BE2C (cell line): ENCODE measurements around the gene PCSK2.

Experiments used
- DNase-seq: peaks from one replicate; pipeline ENCODE4 v3.0.0-alpha.2; 2020
- H3K27me3 ChIP-seq: fragments of 250-450 bp; sonication (Bioruptor Pico); 2 replicates; pipeline ENCODE4 v1.5.1; 2020; ENCODE audit warnings: mild to moderate bottlenecking
- H3K36me3 ChIP-seq: fragments of 250-450 bp; sonication (Bioruptor Pico); 2 replicates; pipeline ENCODE4 v1.5.1; 2020; ENCODE audit warnings: mild to moderate bottlenecking
- H3K4me1 ChIP-seq: fragments of 250-450 bp; sonication (Bioruptor Pico); 2 replicates; pipeline ENCODE4 v1.5.1; 2020
- H3K4me3 ChIP-seq: 2 replicates; pipeline ENCODE4 v1.5.1; 2011; ENCODE audit warnings: low read depth, low read length
- H3K9me3 ChIP-seq: fragments of 250-450 bp; sonication (Bioruptor Pico); 2 replicates; pipeline ENCODE4 v1.5.1; 2020
- CTCF ChIP-seq: IDR thresholded peaks from 2 replicates; pipeline ENCODE4 v1.5.1; 2012; ENCODE audit warnings: mild to moderate bottlenecking, low read depth, low read length

The PCSK2 gene

DNA sequence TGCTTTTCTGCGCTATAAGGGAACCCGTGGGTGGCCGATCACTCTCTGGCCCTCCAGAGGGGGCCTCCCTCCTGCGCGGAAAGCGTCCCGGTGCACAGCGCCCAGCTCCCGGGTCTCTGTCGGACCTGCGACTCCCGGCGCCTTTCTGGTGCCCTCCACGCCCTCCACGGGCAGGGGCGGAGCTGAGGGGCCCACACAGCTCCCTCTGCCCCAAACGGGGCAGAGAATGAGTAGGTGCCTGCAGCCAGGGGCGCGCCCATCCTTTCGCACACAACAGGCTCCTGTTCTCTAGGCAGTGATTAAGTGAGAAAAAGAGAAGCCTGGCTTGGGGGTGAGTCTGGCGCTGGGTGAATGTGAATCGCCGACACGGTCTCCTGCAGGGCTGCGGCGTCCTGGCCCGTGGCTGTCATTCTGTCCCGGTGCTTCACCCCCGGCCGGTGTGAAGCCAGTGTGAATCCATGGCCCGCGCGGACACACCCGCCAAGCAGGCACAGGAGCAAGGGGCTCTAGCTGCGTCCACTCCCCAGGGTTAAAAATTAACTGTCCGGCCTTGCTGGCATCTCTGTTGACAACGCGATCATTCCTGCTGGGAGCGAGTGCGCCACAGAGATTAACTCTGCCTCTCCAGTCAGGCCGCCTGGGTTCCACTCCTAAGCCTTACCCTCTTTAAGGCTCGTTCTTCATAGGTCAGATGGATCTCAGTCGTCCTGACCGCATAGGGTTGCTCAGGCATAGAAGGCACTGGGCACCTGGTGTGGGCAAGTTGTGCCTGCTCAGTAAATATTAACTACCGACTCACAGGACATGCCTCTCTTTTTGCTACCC lies 88.8 kb downstream of the PCSK2 start:
- Histone ChIP-seq H3K9me3 (no peaks in the 10 kb centered on the region), H3K4me3 (no peak overlapping the region), H3K36me3 (no peaks in the 10 kb centered on the region), H3K27me3 (peaks cover 34% of the 10 kb centered on the region), H3K4me1 (no peaks in the 10 kb centered on the region)
- DNase-seq, result no peak
- TF ChIP-seq CTCF, result no peak

DNA sequence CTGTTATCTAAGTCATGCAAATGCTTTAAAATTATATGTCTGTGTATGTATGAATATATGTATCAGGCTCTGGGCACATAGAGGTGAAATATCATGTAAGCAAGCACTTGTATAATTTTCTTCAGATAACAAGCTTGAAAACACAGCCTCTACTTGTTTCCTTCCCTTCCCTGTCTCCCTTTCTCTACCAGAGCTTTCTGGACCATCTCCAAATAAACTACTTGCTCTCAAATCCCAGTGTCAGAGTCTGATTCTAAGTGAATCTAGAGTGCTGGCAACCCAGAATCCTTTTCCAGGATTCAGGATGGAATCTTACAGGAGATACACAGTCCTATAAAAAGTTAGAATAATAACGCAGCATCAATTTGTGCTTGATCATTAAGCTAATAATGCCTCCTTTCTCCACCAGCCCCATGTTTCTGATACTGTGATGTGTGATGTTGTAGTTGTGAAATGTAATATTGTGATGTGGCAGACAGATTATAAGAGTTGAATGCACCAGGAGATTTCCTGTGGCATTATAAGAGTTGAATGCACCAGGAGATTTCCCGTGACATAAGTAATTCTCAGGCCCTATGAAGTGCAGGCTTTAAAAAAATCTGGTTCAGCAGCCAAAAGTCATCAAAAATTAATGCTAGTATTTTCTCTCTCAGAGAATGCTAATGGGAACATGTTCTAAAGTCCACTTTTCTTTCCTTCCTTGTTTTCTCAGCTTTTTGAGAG lies 89.6 kb downstream of the PCSK2 start:
- Histone ChIP-seq H3K4me3 (no peak overlapping the region), H3K9me3 (no peaks in the 10 kb centered on the region), H3K27me3 (peaks cover 34% of the 10 kb centered on the region), H3K4me1 (no peaks in the 10 kb centered on the region), H3K36me3 (no peaks in the 10 kb centered on the region)
- no peak for DNase-seq
- no peak for TF ChIP-seq CTCF

DNA sequence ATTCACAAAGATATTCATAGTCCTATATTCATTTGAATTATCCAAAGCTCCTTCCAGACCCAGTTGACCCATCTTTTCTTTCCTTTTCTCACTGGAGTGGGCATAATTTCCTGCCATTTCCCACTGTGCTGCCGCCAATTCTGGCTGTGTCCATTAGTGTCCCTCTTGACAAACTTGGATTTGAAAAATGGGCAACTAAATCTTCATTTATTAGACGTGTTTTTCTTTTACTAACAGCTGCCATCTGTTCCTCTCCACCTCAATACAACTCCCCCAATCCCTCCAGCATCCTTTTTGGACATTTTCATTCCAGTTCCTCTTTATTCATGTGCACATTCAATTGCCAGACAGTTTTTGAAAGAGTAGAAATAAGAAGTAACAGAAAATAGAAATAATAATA lies 90.5 kb downstream of the PCSK2 start:
- DNase-seq, result no peak
- Histone ChIP-seq H3K27me3 (peaks cover 34% of the 10 kb centered on the region), H3K4me3 (no peak overlapping the region), H3K4me1 (no peaks in the 10 kb centered on the region), H3K36me3 (no peaks in the 10 kb centered on the region), H3K9me3 (no peaks in the 10 kb centered on the region)
- TF ChIP-seq CTCF, result no peak

DNA sequence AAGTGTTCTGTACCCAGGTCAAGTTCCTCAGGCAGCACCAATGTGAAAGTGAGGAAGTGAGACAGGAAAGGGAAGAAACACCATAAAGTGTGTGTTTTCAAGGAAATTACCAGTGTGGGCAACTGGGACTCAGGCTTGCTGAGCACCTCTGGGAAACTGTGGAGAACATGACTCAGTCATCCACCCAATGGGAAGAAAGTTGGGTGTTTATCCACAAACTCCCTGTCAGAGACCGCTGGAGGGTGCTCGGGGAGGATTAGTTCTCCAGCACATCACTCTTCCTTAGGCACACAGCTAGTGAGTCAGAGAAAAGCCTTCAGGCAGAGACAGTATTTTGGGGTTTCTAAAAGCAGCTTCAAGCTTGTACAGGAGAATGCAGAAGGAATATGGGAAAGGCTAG lies 93.6 kb downstream of the PCSK2 start:
- H3K4me1 ChIP-seq, result no peaks in the 10 kb centered on the region
- TF ChIP-seq CTCF, result no peak
- no peaks in the 10 kb centered on the region for H3K9me3 ChIP-seq
- no peak overlapping the region for H3K4me3 ChIP-seq
- no peaks in the 10 kb centered on the region for H3K36me3 ChIP-seq
- DNase-seq, result no peak
- H3K27me3 ChIP-seq, result peaks cover 20% of the 10 kb centered on the region

DNA sequence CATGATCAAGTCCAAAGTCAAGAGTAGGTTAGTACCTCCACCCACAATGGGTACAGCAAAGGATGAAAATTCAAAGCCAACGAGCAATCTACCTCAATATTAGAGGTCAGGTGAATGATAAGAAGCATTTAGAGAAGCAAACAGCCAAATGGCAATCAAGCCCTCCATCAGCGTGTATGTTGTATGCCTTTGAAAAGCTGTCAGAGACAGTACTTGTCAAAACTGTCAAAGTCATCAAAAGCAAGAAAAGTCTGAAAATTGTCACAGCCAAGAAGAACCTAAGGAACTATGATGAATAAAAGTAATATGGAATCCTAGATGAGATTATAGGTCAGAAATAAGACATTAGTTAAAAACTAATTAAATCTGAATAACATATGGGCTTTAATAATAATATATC lies 99.3 kb downstream of the PCSK2 start:
- Histone ChIP-seq H3K4me3 (no peak overlapping the region), H3K4me1 (no peaks in the 10 kb centered on the region), H3K9me3 (no peaks in the 10 kb centered on the region), H3K36me3 (no peaks in the 10 kb centered on the region), H3K27me3 (peaks cover 4% of the 10 kb centered on the region; the same call in 1 of the 2 replicates)
- DNase-seq, result no peak
- TF ChIP-seq CTCF, result no peak
